OCI-M1 (cell line): ENCODE results near the gene CCDC28B.

Experiments
- DNase-seq: peaks from one replicate; lab custom pipeline; 2025; lab: John Stamatoyannopoulos, UW

The CCDC28B gene

DNA sequence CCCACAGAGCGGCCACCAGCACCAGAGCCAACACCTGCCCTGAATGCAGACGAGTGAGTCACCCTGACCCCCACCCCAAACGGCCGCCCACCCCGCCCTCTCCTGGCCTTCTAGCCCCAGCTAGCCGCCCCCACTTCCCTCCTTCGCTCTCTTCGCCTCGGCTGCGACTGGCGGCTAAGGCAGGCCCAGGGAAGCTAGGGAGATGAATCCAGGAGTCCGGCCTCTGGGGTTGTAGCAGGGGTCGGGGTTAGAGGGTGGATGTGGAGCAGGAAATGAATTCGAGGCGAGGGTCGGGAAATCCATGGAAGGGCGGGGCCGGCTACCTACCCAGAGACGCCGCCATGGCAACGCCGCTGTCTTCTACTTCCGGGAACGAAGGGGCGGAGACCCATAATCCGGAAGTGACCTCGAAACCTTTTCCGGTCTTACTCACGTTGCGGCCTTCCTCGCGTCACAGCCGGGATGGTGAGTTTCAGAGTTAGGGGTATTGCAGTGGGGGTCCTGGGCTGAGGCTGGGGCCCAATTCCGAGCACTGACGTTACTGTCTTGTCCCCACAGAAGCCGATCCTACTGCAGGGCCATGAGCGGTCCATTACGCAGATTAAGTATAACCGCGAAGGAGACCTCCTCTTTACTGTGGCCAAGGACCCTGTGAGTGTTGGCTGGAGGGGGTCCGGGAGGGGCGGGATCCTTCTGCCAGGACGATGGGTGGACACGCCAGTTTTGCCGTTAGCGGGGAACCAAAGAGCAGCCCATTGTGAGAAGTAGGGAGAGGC lies 21.8 kb downstream of the CCDC28B start, which contains the start of the genes EIF3I and TMEM234:
EIF3I (plus strand) TSS at position 428 of the 776 bp plus-strand sequence; CDS start at position 463, 35 bp downstream.
TMEM234 (minus strand) TSS at position 374 of the 776 bp plus-strand sequence; CDS start at position 343, 31 bp downstream.
- DNase-seq, result peak; percentile 94

DNA sequence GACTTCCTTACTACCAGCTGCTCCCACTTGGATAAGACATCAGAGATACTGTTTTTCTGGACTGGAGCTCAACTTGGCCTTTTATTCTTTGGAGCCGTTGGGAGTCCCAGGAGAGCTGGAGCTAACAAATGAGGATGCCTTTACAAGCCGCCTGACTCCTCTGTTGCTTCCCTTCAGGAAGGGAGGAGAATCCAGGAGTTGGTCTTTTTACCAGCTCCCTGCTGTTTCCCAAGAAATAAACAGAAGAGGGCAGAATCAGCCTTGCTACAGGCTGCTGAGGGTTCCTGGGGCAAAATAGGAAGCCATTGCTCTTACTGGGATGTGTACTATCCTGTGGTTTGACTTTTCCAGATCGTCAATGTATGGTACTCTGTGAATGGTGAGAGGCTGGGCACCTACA lies 23.3 kb downstream of the CCDC28B start:
- no peak for DNase-seq

GRCh38 chr1:32224285-32224684 lies 23.9 kb downstream of the CCDC28B start:
- no peak for DNase-seq

GRCh38 chr1:32228771-32229170 lies 28.4 kb downstream of the CCDC28B start:
- DNase-seq, result no peak

DNA sequence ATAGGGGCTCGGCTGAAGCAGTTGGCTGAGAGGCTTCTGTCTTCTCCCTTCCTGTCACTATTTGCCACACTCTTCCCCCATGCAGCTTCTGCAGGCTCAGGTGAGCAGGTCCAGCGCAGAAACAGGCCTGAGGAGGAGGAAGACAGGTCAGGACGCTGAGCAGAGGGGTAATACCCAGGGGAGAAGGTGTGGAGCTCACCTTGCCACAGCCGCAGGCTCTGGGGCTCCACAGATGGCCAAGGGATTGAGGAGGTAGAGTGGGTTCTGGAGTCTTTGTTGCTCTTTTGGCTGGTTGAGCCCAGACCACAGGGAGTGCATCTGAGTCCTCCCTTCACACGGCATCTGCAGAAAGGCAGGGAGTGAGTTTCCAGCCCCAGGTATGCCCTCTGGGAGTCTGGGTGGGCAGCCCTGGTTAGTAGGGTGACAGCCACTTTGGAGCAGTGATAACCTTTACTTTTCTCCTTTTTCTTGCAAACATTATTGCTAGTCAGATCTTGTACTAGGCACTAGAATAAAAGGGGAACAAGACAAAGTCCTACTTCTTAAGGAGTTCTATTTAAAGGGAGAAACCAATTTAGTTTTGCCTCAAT lies 31.5 kb downstream of the CCDC28B start:
- no peak for DNase-seq

GRCh38 chr1:32232558-32233304 lies 32.3 kb downstream of the CCDC28B start:
- DNase-seq, result no peak

- DNase-seq, result no peak
Measured at GRCh38 chr1:32234792-32235191, 34.4 kb downstream of the CCDC28B start.

DNA sequence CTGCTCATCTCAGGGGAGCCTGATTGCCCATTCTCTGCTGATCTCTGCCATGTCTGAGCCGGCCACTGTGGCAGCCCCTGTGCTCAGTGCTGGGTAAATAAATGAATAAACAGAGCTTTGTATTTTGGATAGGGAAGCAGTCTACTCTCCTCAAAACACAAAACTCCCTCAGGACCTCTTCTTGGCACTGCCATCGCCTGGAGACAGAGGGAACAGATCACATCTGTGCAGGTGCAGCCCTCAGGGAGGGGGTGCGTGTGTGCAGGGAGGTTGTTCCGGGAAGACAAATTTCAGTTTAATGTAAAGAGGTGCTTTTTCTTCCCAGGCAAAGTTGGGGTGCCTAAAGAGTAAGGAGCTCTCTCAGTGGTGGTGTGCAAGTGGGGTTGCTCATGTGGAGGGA lies 38.9 kb downstream of the CCDC28B start:
- no peak for DNase-seq

DNA sequence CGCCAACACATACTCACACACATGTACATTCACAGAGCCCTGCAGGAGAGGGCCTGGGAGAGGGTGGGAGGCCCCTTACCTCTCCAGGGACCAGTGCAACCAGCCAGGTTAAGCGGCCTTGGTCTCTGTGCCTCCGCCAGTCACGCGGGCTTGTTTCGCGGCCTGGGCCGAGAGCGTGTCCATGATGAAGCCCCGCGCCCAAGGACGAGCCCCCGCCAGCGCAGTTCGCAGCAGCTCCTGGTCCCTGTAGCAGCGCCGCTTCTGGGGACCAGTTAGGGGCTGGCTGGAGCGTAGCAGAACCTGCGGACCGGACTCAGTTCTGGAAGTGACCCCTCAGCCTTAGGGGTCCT lies 39.4 kb downstream of the CCDC28B start:
- DNase-seq, result no peak

DNA sequence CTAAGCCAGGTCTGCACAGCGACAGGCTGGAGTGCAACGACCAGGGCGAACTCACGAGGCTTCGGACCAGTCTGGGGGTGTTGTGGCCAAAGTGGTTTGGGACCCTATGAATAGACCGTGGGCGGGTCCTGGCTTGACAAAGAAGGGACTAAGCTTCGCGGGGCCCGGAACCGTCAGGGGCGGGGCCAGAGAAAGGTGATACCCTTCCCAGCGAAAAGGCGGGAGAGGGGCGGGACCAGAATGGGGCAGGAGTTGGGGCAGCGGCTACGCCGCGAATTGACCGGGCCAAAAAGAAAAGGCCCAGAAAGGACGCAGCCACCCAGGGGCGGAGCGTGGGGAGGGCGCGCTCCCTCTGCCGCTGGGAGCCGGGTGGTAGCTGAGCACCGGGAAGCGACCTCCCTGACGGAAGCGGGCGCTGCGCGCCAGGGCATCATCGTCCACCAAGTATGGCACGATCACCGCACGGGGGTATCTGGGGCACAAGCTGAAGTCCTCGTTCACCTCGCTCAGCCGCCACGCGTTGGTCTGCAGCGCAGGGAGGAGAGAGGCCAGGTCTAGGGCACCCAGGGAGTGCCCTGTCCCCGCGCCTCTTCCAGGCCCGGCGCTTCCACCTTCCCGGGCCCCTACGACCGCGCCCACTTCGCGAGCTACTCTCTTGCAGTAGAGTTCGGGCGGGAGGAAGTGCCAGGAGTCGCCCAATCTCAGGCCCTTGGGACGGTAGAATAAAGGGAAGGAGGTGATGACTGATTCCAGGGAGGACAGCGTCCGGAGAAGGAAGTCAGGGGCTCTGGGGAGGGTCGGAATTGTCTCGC lies 40.0 kb downstream of the CCDC28B start:
- DNase-seq, result peak; percentile 71

DNA sequence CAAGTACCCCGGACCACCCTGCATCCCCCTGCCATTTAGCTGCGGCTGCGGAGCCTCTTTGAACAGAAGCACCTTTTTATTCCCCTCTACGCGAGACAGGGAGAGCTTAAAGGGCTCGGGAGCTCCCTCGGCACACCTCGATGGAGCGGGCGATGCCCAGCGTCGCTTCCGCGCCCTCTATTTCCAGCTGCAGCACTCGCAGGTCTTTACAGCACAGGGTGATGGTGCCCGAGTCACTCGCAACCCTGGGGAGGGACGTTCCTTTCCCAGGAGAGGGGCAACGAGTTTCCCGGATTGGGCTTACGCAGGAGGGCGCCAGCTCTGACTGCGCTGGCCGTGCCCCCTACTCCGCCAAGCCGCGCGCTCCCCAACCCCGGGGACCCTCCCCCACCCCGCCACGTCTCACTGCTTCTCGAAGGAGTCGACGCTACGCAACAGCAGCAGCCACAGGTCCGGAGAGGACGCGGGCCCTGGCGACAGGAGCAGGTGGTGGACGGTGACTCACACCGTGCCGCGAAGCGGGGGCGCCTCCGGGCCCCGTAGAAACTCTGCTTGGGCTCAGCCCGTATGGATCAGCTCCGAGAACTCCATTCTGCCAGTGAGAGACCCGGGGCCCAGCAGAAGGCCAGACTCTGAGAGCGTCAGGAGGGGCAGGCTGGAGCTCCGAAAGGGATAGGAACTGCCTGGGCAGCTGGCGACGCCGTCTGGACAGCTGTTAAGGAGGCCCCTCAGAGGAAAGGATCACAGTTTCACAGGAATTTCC lies 40.8 kb downstream of the CCDC28B start:
- peak; percentile 52 for DNase-seq

GRCh38 chr1:32242341-32242851 lies 42.0 kb downstream of the CCDC28B start:
- peak; percentile 33 for DNase-seq

DNA sequence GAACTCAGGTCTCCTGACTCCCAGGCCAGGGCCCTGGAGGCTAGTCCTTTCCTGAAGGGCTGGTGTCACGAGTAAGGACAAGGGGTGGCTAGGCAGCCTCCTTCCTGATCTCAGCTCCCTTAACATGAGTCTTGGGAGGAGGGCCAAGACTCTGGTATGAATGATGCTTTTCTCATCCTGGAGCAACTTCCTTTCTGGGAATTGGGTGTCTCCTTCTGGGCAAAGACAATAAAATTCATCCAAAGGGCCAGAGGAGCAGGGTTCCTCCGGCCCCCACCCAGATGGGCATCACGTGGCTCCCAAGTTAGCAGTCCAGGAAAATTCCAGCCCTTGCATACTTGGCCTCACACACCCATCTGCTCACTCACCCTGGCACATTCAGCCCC lies 46.5 kb downstream of the CCDC28B start, which contains the start of gene FAM167B:
FAM167B (plus strand) TSS at position 335 of the 386 bp plus-strand sequence. CDS start 200 bp downstream, outside the sequence.
- no peak for DNase-seq

GRCh38 chr1:32247452-32247851 lies 47.1 kb downstream of the CCDC28B start:
- DNase-seq, result no peak

DNA sequence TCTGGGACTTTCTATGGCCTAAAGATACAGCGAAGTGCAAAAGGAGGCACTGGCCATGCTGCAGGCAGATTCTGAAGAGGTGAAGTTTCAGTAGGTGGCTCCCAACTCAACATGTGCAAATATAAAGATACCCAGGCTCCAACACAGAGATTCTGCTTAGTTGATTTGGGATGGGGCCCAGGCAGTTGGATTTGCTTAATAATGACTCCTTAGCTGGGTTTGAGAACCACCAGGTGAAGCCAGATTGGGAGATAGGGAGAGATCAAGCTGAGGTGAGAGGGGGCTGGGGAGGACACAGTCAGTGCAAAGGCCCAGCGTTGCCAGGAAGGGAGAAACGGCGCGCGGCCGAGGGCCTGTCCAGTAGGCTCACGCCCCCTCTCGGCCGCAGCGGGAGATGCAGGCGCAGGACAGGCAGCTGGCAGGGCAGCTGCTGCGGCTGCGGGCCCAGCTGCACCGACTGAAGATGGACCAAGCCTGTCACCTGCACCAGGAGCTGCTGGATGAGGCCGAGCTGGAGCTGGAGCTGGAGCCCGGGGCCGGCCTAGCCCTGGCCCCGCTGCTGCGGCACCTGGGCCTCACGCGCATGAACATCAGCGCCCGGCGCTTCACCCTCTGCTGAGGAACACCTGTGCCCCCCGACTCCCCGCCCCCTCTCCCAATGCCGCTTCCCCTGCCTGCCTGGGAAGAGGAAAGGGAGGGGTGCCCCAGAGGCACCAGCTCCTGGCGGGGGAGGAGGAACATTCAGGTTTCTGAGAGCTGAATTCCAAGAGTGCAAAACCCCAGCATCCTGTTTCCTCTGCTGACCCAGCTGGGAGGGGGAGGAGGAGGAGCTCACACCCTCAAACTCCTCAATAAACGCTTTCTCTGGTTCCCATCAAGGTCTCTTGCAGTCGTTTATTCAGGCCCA lies 47.8 kb downstream of the CCDC28B start:
- DNase-seq, result peak; percentile 73

- no peak for DNase-seq
Measured at GRCh38 chr1:32249831-32250525, 49.6 kb downstream of the CCDC28B start.

- no peak for DNase-seq
Measured at GRCh38 chr1:32250893-32251716, 50.7 kb downstream of the CCDC28B start, which contains the start of gene LCK. Gene LCK, plus strand, starts transcription at chr1:32251265. Its CDS starts 23,065 bp downstream, at chr1:32274330.
